DND-41 (cell line): ENCODE data around the gene ITSN1.

Experiments used
- EZH2 ChIP-seq: IDR thresholded peaks from 3 replicates; pipeline ENCODE4 v1.6.1; 2012; ENCODE audit warnings: borderline replicate concordance, low read depth, mild to moderate bottlenecking, moderate library complexity, low read length, inconsistent platforms; ENCODE audit not compliant: severe bottlenecking
- TF ChIP-seq, protein P1 (sequence below): IDR thresholded peaks from 2 replicates; pipeline ENCODE4 v1.5.1; 2012; ENCODE audit warnings: borderline replicate concordance, low read length, moderate library complexity, mild to moderate bottlenecking; ENCODE audit not compliant: poor library complexity, severe bottlenecking; ENCODE audit errors: extremely low read depth

GRCh38 chr21:33650929-33651509, 8.7 kb downstream of the ITSN1 start:
- TF ChIP-seq, protein P1, sequence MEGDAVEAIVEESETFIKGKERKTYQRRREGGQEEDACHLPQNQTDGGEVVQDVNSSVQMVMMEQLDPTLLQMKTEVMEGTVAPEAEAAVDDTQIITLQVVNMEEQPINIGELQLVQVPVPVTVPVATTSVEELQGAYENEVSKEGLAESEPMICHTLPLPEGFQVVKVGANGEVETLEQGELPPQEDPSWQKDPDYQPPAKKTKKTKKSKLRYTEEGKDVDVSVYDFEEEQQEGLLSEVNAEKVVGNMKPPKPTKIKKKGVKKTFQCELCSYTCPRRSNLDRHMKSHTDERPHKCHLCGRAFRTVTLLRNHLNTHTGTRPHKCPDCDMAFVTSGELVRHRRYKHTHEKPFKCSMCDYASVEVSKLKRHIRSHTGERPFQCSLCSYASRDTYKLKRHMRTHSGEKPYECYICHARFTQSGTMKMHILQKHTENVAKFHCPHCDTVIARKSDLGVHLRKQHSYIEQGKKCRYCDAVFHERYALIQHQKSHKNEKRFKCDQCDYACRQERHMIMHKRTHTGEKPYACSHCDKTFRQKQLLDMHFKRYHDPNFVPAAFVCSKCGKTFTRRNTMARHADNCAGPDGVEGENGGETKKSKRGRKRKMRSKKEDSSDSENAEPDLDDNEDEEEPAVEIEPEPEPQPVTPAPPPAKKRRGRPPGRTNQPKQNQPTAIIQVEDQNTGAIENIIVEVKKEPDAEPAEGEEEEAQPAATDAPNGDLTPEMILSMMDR = no peak
- TF ChIP-seq EZH2 = no peak
